22Rv1 (cell line): ENCODE measurements around the gene RERE.

Experiments used
- ZFX ChIP-seq: fragments of 450-650 bp; IDR thresholded peaks from 2 replicates; pipeline ENCODE4 v1.6.1; 2017; ENCODE audit warnings: antibody characterized with exemption, borderline replicate concordance
- TF ChIP-seq, protein P1 (sequence below): fragments of 450-650 bp; IDR thresholded peaks from 2 replicates; pipeline ENCODE4 v1.5.1; 2017; ENCODE audit warnings: mild to moderate bottlenecking

GRCh38 chr1:8627728-8628127, 189.7 kb downstream of the RERE start:
- TF ChIP-seq, protein P1, sequence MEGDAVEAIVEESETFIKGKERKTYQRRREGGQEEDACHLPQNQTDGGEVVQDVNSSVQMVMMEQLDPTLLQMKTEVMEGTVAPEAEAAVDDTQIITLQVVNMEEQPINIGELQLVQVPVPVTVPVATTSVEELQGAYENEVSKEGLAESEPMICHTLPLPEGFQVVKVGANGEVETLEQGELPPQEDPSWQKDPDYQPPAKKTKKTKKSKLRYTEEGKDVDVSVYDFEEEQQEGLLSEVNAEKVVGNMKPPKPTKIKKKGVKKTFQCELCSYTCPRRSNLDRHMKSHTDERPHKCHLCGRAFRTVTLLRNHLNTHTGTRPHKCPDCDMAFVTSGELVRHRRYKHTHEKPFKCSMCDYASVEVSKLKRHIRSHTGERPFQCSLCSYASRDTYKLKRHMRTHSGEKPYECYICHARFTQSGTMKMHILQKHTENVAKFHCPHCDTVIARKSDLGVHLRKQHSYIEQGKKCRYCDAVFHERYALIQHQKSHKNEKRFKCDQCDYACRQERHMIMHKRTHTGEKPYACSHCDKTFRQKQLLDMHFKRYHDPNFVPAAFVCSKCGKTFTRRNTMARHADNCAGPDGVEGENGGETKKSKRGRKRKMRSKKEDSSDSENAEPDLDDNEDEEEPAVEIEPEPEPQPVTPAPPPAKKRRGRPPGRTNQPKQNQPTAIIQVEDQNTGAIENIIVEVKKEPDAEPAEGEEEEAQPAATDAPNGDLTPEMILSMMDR: no peak
- no peak for TF ChIP-seq ZFX
